Thyroid gland (tissue), 4 donors: ENCODE results near the gene PEPD. TPM values are rescaled to one million over a fixed set of nuclear protein-coding genes. Genes with fewer than 3 reads are reported as not detected.

Source experiments
- DNase-seq, 2 donors: peaks; one replicate each; pipeline ENCODE4 v3.0.0-alpha.2; 2019
- H3K27ac ChIP-seq, 3 donors: fragments of 200-600 bp; sonication (generic); 1 replicate in 2 of 3; 2 replicates in 1 of 3; pipeline ENCODE4 v1.5.1; 2016 to 2019; ENCODE audit warnings: mild to moderate bottlenecking in 1 of 3, moderate library complexity in 1 of 3
- H3K27me3 ChIP-seq: fragments of 200-600 bp; sonication (generic); one replicate; pipeline ENCODE4 v1.5.1; 2019
- H3K36me3 ChIP-seq, 2 donors: fragments of 200-600 bp; sonication (generic); one replicate each; pipeline ENCODE4 v1.5.1; 2016 to 2019
- H3K4me1 ChIP-seq, 2 donors: fragments of 200-600 bp; sonication (generic); one replicate each; pipeline ENCODE4 v1.5.1; 2017 to 2019
- H3K4me3 ChIP-seq, 3 donors: fragments of 200-600 bp; sonication (generic); replicated peaks in 1 of 3; 1 replicate in 2 of 3; 2 replicates in 1 of 3; pipeline ENCODE4 v1.5.1; 2016; ENCODE audit warnings: mild to moderate bottlenecking in 1 of 3
- H3K9me3 ChIP-seq: fragments of 200-600 bp; sonication (generic); one replicate; pipeline ENCODE4 v1.5.1; 2017
- POLR2A ChIP-seq, 2 donors: fragments of 450-650 bp; IDR thresholded peaks; one replicate each; pipeline ENCODE4 v1.6.1; 2017; ENCODE audit warnings: antibody characterized with exemption in 2 of 2, mild to moderate bottlenecking in 2 of 2, moderate library complexity in 1 of 2
- WGBS, 2 donors: methylation state at CpG; one replicate each; pipeline ENCODE4 v1.1.5; 2017; 5-methylcytosine and 5-hydroxymethylcytosine counted together
- intact Hi-C: fragments of 100-400 bp; cut with DNase I; formaldehyde crosslinking; loops from one replicate; pipeline ENCODE4 v1.15.1; 2023
- total RNA-seq, 4 donors: library from RNA; depleted of rRNA; stranded (reverse); fragments of >200 nt; gene quantifications; one replicate each; pipeline ENCODE4 v1.2.3, GENCODE V29; 2016
- TF ChIP-seq, protein P1 (sequence below), 6 experiments: fragments of 200-600 bp in 3 of 6; fragments of 450-650 bp in 3 of 6; sonication (generic) in 3 of 6; IDR thresholded peaks; one replicate each; pipeline ENCODE4 v1.5.1; 2016 to 2019; ENCODE audit warnings: antibody characterized with exemption in 6 of 6, mild to moderate bottlenecking in 2 of 6, inconsistent platforms in 1 of 6, moderate library complexity in 1 of 6

Gene PEPD
- total RNA-seq, 4 donors from 2014 or later = 76.8 to 121 (median 102) TPM

DNA sequence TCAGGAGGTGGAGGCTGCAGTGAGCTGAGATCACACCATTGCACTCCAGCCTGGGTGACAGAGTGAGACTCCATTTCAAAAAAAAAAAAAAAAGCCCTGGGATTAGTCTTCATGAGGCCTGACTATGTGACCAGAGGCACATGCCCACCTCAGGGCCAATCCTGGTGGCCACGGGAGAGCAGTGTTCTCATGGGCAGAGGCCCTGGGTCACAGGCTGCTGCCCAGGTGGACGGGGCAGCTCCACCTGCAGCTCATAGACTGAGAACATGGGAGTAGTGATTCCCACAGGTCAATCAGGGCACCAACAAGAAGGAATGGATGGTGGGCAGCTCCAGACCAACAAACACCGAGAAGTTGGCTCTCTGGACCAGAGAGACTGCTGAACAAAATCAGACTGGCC lies 26.1 kb upstream of the PEPD start:
- intact Hi-C loops = no loop called here
- no peaks in the 10 kb centered on the region for H3K4me1 ChIP-seq
- H3K36me3 ChIP-seq = no peaks in the 10 kb centered on the region
- TF ChIP-seq, protein P1, sequence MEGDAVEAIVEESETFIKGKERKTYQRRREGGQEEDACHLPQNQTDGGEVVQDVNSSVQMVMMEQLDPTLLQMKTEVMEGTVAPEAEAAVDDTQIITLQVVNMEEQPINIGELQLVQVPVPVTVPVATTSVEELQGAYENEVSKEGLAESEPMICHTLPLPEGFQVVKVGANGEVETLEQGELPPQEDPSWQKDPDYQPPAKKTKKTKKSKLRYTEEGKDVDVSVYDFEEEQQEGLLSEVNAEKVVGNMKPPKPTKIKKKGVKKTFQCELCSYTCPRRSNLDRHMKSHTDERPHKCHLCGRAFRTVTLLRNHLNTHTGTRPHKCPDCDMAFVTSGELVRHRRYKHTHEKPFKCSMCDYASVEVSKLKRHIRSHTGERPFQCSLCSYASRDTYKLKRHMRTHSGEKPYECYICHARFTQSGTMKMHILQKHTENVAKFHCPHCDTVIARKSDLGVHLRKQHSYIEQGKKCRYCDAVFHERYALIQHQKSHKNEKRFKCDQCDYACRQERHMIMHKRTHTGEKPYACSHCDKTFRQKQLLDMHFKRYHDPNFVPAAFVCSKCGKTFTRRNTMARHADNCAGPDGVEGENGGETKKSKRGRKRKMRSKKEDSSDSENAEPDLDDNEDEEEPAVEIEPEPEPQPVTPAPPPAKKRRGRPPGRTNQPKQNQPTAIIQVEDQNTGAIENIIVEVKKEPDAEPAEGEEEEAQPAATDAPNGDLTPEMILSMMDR (IDR thresholded peaks at IDR 0.05) = no peak
- TF ChIP-seq POLR2A (IDR thresholded peaks at IDR 0.05) = no peak
- DNase-seq = no peak
- H3K27ac ChIP-seq = no peak overlapping the region
- H3K27me3 ChIP-seq = no peaks in the 10 kb centered on the region
- no peaks in the 10 kb centered on the region for H3K9me3 ChIP-seq
- WGBS, 2 donors = 86 to 88% methylated on average over 2 to 3 of the region's 3 CpGs
- H3K4me3 ChIP-seq = no peak overlapping the region

DNA sequence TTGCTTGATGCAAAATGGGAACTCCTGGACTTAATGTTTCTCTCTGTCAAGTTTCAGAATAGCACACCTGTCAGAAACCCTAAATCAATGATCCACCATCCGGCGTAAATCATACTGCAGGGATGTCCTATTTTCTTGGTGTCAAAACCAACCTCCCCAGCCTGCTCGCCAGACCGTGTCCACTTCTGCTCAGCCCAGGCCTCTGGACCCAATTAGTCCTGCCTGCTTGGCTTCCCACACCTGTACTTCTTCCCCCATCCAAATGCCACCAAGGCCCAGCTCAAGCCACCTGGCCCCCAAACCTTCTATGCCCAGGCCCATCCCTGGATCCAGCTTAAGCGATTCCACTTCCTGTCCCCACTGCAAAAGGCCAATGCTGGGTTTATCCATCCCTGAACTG lies 25.1 kb upstream of the PEPD start:
- H3K4me3 ChIP-seq = no peak overlapping the region

DNA sequence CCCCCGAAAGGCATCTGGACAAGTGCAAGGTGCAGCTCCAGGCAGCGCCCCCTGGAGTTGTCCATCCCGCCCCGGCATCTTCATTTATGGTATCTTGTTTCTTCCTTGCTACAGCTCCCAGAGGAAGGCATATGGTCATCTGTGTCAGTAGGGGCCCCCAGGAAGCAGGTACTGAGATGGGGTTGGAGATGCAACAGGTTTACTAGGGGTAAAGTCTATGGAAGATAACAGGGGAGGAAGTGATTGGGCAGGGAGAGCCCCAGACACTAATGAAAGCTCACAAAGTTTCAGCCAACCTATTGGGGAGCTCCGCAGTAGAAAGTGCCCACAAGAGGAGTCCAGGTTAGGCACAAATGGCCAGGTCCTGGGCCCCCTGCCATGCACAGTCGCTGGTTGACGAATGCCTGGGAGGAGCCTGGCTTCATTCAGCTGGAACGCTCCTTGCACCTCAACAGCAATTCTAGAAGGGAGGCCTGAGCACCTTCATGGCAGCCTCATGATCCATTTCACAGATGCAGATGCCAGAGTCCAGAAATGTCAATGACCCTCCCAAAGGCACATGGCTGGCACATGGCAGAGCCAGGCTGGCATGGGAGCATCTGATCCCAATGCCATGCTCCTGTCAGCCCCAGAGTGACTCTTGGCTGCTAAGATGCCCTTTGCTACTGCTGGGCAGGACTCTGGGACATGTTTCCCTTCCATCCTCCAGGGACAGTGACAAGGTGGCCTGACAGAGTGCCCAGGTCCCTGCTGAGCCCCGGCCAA lies 23.8 kb upstream of the PEPD start:
- Histone ChIP-seq H3K9me3 (no peaks in the 10 kb centered on the region), H3K27me3 (no peaks in the 10 kb centered on the region), H3K36me3 (no peaks in the 10 kb centered on the region), H3K4me1 (no peaks in the 10 kb centered on the region), H3K27ac (no peak overlapping the region), H3K4me3 (no peak overlapping the region)
- WGBS, 2 donors = 81 to 88% methylated on average over 5 to 9 of the region's 9 CpGs
- no peak for DNase-seq
- intact Hi-C loops = no loop called here
- no peak for TF ChIP-seq POLR2A (IDR thresholded peaks at IDR 0.05)
- TF ChIP-seq, protein P1 (IDR thresholded peaks at IDR 0.05) = no peak

More for the DNA sequence above, 25.1 kb upstream of the PEPD start:
- no peaks in the 10 kb centered on the region for H3K4me1 ChIP-seq
- intact Hi-C loops = no loop called here
- TF ChIP-seq, protein P1 (IDR thresholded peaks at IDR 0.05) = no peak
- TF ChIP-seq POLR2A (IDR thresholded peaks at IDR 0.05) = no peak
- H3K27me3 ChIP-seq = no peaks in the 10 kb centered on the region
- H3K36me3 ChIP-seq = no peaks in the 10 kb centered on the region
- no peaks in the 10 kb centered on the region for H3K9me3 ChIP-seq
- no peak for DNase-seq
- 66 to 68% methylated on average over 5 of the region's 5 CpGs for WGBS, 2 donors
- no peak overlapping the region for H3K27ac ChIP-seq

DNA sequence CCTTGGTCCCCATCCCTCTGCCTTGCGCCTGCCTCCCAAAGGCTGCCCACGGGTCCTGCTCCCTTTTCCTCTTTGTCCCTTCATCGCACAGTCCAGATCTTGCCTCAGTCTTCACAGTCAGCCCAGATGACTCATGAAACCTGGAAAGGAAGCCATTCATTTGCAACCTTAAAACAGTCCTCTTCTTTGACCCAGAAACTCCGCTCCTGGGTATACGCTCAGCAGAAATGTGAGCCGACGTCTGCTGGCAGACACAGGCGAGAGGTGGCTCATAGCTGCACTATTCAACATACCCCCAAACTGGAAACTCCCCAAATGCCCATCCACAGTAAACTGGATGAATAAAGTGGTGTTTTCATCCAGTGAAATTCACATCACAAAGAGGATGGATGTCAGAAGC lies 13.6 kb upstream of the PEPD start:
- Histone ChIP-seq H3K4me3 (no peak overlapping the region), H3K4me1 (no peaks in the 10 kb centered on the region), H3K27me3 (no peaks in the 10 kb centered on the region), H3K36me3 (no peaks in the 10 kb centered on the region), H3K9me3 (no peaks in the 10 kb centered on the region), H3K27ac (no peak overlapping the region)
- intact Hi-C loops = no loop called here
- WGBS, 2 donors = 60 to 69% methylated on average over 8 of the region's 8 CpGs
- TF ChIP-seq, protein P1 (IDR thresholded peaks at IDR 0.05) = no peak
- no peak for TF ChIP-seq POLR2A (IDR thresholded peaks at IDR 0.05)
- no peak for DNase-seq

DNA sequence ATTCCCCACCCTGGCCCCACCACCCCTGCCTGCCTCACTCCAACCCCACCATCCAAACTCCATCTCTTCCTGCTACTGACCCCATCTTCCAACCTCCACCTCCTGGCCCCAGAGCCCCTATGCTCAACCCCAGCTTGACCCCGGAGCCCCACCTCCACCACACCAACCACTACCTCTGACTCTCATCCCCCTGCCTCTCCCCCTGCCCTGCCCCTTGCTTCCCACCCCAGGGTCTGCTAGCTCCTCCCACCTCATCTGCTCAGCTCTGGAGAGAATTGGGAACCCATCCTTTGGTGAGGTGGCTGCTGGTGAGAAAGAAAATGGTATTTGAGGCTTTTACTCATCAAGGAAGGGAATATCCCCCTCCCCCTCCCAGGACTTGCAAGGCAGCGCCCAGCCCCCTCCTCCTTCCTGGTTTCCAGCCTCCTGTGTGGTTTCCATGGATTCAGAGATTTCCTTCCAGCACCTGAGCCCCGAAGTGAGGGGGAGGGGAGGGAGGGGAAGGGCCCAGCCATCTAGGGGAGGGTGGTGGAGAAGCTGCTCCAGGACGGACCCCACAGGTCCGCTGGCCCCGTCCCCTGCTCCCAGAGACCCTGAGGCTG lies 11.4 kb upstream of the PEPD start:
- Histone ChIP-seq H3K4me1 (no peaks in the 10 kb centered on the region), H3K4me3 (no peak overlapping the region), H3K27me3 (no peaks in the 10 kb centered on the region), H3K9me3 (no peaks in the 10 kb centered on the region), H3K36me3 (no peaks in the 10 kb centered on the region), H3K27ac (no peak overlapping the region)
- DNase-seq = no peak
- intact Hi-C loops = no loop called here
- 16 to 22% methylated on average over 2 to 3 of the region's 6 CpGs for WGBS, 2 donors
- TF ChIP-seq POLR2A (IDR thresholded peaks at IDR 0.05) = no peak
- TF ChIP-seq, protein P1 (IDR thresholded peaks at IDR 0.05) = no peak
